ENCODE results near the gene ENKD1.

DNA sequence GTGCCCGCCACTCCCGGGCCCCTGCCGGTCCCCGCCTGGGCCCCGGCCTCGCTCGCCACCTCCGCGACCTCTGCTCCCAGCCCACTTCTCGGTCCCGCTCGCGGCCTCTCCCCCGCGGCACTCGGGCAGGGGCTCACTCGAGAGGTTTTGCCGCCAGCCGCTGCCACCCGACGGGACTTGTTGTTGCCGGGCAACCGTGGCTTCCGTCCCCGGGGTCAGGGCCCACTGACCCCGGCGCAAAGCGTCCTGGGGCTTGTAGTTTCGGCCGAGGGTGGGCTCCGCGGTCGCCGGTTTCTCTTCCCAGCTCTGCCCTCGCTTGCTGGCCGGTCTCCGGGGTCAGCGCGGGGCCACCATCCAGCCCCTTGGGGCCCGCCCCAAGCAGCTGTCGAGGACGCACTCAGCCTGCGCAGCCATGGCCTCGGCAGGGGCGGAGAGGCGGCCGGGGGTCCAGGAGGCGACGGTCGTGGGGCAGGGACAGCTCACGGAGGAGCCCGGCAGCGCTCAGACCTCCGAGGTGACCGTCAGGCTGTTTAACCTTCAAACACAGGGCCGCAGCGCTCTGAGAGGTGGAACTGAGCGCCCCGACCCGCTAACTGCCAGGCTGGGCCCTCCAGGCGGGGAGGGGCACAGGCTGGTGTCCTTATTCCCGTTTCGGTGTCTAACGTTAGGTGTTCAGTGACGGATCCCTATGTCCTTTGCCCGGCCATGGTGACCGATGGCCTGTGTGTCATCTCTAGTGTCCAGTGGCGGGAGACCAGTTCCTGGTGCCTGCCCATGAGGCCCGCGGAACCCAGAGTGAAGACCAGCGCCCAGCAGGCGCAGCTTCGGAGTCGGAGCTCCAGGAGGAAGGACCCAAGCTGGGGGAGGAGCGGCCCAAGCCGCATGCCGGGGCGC, at the start of gene ENKD1, which contains the start of gene C16orf86:
- TF ChIP-seq, protein P1, sequence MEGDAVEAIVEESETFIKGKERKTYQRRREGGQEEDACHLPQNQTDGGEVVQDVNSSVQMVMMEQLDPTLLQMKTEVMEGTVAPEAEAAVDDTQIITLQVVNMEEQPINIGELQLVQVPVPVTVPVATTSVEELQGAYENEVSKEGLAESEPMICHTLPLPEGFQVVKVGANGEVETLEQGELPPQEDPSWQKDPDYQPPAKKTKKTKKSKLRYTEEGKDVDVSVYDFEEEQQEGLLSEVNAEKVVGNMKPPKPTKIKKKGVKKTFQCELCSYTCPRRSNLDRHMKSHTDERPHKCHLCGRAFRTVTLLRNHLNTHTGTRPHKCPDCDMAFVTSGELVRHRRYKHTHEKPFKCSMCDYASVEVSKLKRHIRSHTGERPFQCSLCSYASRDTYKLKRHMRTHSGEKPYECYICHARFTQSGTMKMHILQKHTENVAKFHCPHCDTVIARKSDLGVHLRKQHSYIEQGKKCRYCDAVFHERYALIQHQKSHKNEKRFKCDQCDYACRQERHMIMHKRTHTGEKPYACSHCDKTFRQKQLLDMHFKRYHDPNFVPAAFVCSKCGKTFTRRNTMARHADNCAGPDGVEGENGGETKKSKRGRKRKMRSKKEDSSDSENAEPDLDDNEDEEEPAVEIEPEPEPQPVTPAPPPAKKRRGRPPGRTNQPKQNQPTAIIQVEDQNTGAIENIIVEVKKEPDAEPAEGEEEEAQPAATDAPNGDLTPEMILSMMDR (IDR thresholded peaks at IDR 0.05; ENCODE audit: low read depth, low read length, poor library complexity, severe bottlenecking), result no peak
- TF ChIP-seq EZH2phosphoT487 (IDR thresholded peaks at IDR 0.05; ENCODE audit: borderline replicate concordance, low read length), result no peak

Measured in DOHH2 (cell line).